Prostate gland (tissue), 2 donors: ENCODE measurements around the gene OR2V2. TPM values are rescaled to one million over a fixed set of nuclear protein-coding genes. Genes with fewer than 3 reads are reported as not detected.
A peak's percentile ranks its signal among the peaks of the same experiment; 100 is the strongest.

Source experiments
- DNase-seq: peaks from one replicate; pipeline ENCODE4 v3.0.0-alpha.2; 2019; ENCODE audit warnings: low spot score
- H3K27ac ChIP-seq, 2 donors: fragments of 200-600 bp; sonication (generic); 2 replicates each; pipeline ENCODE4 v1.5.1; 2017 to 2019
- H3K27me3 ChIP-seq: fragments of 200-600 bp; sonication (generic); replicated peaks from 2 replicates; pipeline ENCODE4 v1.5.1; 2019; ENCODE audit not compliant: insufficient read depth
- H3K36me3 ChIP-seq, 2 donors: fragments of 200-600 bp; sonication (generic); 1 replicate in 1 of 2; 2 replicates in 1 of 2; pipeline versions ENCODE4 v1.5.1 to v1.8.1; 2017 to 2019
- H3K4me1 ChIP-seq: fragments of 200-600 bp; sonication (generic); replicated peaks from 2 replicates; pipeline ENCODE4 v1.5.1; 2019
- H3K4me3 ChIP-seq, 2 donors: fragments of 200-600 bp; sonication (generic); 2 replicates each; pipeline ENCODE4 v1.5.1; 2017 to 2019
- H3K9me3 ChIP-seq: fragments of 200-600 bp; sonication (generic); 2 replicates; pipeline ENCODE4 v1.5.1; 2017
- POLR2A ChIP-seq: fragments of 450-650 bp; IDR thresholded peaks from one replicate; pipeline ENCODE4 v1.6.1; 2016; ENCODE audit warnings: antibody characterized with exemption, mild to moderate bottlenecking
- POLR2AphosphoS5 ChIP-seq: sonication (generic); formaldehyde crosslinking; IDR thresholded peaks from one replicate; pipeline ENCODE4 v1.6.1; 2017; ENCODE audit warnings: antibody characterized with exemption
- WGBS: methylation state at CpG from one replicate; pipeline ENCODE4 v1.1.5; 2018; 5-methylcytosine and 5-hydroxymethylcytosine counted together
- intact Hi-C: fragments of 100-400 bp; cut with DNase I; formaldehyde crosslinking; loops from one replicate; pipeline ENCODE4 v1.14.2; 2022
- total RNA-seq, 2 donors: library from RNA; depleted of rRNA; stranded (reverse); fragments of >200 nt; gene quantifications; one replicate each; pipeline ENCODE4 v1.1.0, GENCODE V29; 2016
- TF ChIP-seq, protein P1 (sequence below), 4 experiments: fragments of 200-600 bp in 2 of 4; fragments of 450-650 bp in 2 of 4; sonication (generic) in 2 of 4; IDR thresholded peaks; 1 replicate in 3 of 4; 2 replicates in 1 of 4; pipeline ENCODE4 v1.5.1; 2016 to 2019; ENCODE audit warnings: antibody characterized with exemption in 4 of 4, mild to moderate bottlenecking in 2 of 4, moderate library complexity in 2 of 4

The OR2V2 gene
- total RNA-seq, 2 donors from 2014 or later = not detected

DNA sequence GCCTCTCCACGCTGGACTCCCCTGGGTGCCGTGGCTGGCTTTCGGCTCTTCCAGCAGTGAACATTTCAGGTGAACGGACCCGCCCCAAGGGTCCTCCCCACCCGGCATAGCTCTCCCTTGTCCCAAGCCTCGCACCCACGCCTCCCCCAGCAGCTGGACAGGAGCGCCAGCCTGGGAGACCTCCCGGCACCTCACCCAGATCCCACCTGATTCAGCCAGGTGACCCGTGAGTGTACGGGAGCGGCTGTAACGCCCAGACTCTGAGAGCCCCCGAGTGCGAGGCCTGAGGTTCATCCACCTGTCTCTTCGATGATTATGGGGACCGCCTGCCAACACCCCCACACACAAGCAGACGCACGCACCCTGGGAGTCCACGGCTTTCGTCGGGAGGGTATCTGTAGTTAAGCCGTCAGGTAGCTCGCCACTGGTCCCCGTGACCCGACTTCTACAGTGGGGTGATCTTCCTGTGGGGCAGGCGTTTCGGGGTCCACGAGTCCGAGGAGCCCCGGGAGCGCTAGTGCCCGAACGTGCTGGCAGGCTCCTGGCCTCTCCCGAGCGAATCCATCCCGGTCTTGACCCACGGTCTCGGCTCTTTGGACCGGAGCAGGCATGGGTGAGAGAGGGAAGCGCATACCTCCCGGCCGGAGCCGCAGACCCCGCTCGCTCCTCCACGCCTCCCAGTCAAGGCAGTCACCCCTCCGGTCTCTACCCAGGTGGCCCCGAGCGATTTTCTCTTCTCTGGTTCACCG, 42.8 kb downstream of the OR2V2 start:
- DNase-seq = no peak
- Histone ChIP-seq H3K4me1 (peaks cover 7% of the 10 kb centered on the region), H3K27ac (peak overlapping the region; percentile 86 to 95), H3K9me3 (no peaks in the 10 kb centered on the region), H3K4me3 (peak overlapping the region; percentile 62 to 90), H3K27me3 (no peaks in the 10 kb centered on the region), H3K36me3 (no peaks in the 10 kb centered on the region)
- under 1% methylated on average over 41 of the region's 52 CpGs for WGBS
- intact Hi-C loops = loop anchor here (1.0 to 10.0 kb wide), 2 partner anchors 17 to 325 kb away; partner anchors contain the start of gene ZFP62
- TF ChIP-seq POLR2AphosphoS5 (no peak), POLR2A (no peak)
- TF ChIP-seq, protein P1, sequence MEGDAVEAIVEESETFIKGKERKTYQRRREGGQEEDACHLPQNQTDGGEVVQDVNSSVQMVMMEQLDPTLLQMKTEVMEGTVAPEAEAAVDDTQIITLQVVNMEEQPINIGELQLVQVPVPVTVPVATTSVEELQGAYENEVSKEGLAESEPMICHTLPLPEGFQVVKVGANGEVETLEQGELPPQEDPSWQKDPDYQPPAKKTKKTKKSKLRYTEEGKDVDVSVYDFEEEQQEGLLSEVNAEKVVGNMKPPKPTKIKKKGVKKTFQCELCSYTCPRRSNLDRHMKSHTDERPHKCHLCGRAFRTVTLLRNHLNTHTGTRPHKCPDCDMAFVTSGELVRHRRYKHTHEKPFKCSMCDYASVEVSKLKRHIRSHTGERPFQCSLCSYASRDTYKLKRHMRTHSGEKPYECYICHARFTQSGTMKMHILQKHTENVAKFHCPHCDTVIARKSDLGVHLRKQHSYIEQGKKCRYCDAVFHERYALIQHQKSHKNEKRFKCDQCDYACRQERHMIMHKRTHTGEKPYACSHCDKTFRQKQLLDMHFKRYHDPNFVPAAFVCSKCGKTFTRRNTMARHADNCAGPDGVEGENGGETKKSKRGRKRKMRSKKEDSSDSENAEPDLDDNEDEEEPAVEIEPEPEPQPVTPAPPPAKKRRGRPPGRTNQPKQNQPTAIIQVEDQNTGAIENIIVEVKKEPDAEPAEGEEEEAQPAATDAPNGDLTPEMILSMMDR (IDR thresholded peaks at IDR 0.05) = no peak

- Histone ChIP-seq H3K36me3 (no peaks in the 10 kb centered on the region), H3K27ac (peak overlapping the region; percentile 86 to 95), H3K9me3 (no peaks in the 10 kb centered on the region), H3K27me3 (no peaks in the 10 kb centered on the region), H3K4me3 (peak overlapping the region; percentile 62 to 90), H3K4me1 (peaks cover 7% of the 10 kb centered on the region)
- WGBS = under 1% methylated on average over 66 of the region's 66 CpGs
- DNase-seq = no peak
- TF ChIP-seq POLR2A = no peak
- TF ChIP-seq, protein P1 (IDR thresholded peaks at IDR 0.05) = peak in 1 of 4 experiments; percentile 13
- no peak for TF ChIP-seq POLR2AphosphoS5
- intact Hi-C loops = loop anchor here (1.0 kb wide), 1 partner anchor 16 kb away; no protein-coding TSS in a partner anchor
Measured at GRCh38 chr5:181190711-181191525, 43.5 kb downstream of the OR2V2 start.

- peaks cover 7% of the 10 kb centered on the region for H3K4me1 ChIP-seq
- H3K4me3 ChIP-seq = peak overlapping the region; percentile 62 to 90
- no peaks in the 10 kb centered on the region for H3K27me3 ChIP-seq
- peak; percentile 94 for DNase-seq
- intact Hi-C loops = no loop called here
- TF ChIP-seq POLR2A (peak; percentile 70), POLR2AphosphoS5 (peak; percentile 89)
- TF ChIP-seq, protein P1 (IDR thresholded peaks at IDR 0.05) = peak in 1 of 4 experiments; percentile 21
- no peaks in the 10 kb centered on the region for H3K36me3 ChIP-seq
- WGBS = 2% methylated on average over 44 of the region's 64 CpGs
- no peaks in the 10 kb centered on the region for H3K9me3 ChIP-seq
- peak overlapping the region; percentile 86 to 95 for H3K27ac ChIP-seq
Measured at GRCh38 chr5:181191526-181192336, 44.3 kb downstream of the OR2V2 start.

- Histone ChIP-seq H3K27me3 (no peaks in the 10 kb centered on the region), H3K27ac (peak overlapping the region; percentile 86 to 95), H3K9me3 (no peaks in the 10 kb centered on the region), H3K36me3 (no peaks in the 10 kb centered on the region), H3K4me3 (peak overlapping the region; percentile 62 to 90), H3K4me1 (peaks cover 7% of the 10 kb centered on the region)
- intact Hi-C loops = no loop called here
- WGBS = 56% methylated on average over 12 of the region's 12 CpGs
- no peak for DNase-seq
- TF ChIP-seq POLR2AphosphoS5 (no peak), POLR2A (no peak)
- TF ChIP-seq, protein P1 (IDR thresholded peaks at IDR 0.05) = no peak
Measured at GRCh38 chr5:181192337-181193046, 45.1 kb downstream of the OR2V2 start.
